Mesenchymal stem cell (in vitro differentiated cells and primary cell): ENCODE results near the gene ZSWIM8.

Experiments
- DNase-seq: peaks from one replicate; pipeline ENCODE4 v3.0.0-alpha.2; 2013
- H2AFZ ChIP-seq: one replicate; pipeline ENCODE4 v1.6.1; 2013; ENCODE audit warnings: low read depth, mild to moderate bottlenecking, control low read depth, inconsistent platforms, low read length, moderate library complexity
- H2AK5ac ChIP-seq: 2 replicates; pipeline ENCODE4 v1.6.1; 2013; ENCODE audit warnings: low read length, moderate library complexity, mild to moderate bottlenecking, inconsistent platforms; ENCODE audit not compliant: severe bottlenecking
- H2BK120ac ChIP-seq: one replicate; pipeline ENCODE4 v1.6.1; 2013; ENCODE audit warnings: low read depth, mild to moderate bottlenecking, inconsistent platforms, low read length, moderate library complexity
- H2BK12ac ChIP-seq, 2 experiments: one replicate each; pipeline ENCODE4 v1.6.1; 2013; ENCODE audit warnings: inconsistent platforms in 2 of 2, low read length in 2 of 2, mild to moderate bottlenecking in 2 of 2, moderate library complexity in 2 of 2, control low read depth in 1 of 2
- H2BK15ac ChIP-seq: one replicate; pipeline ENCODE4 v1.6.1; 2013; ENCODE audit warnings: mild to moderate bottlenecking, low read depth, inconsistent platforms; ENCODE audit not compliant: poor library complexity, severe bottlenecking
- H2BK5ac ChIP-seq: 2 replicates; pipeline ENCODE4 v1.6.1; 2013; ENCODE audit warnings: low read depth, mild to moderate bottlenecking, low read length, control low read depth, inconsistent platforms; ENCODE audit not compliant: poor library complexity, severe bottlenecking
- H3K14ac ChIP-seq, 2 experiments: one replicate each; pipeline ENCODE4 v1.6.1; 2013; ENCODE audit warnings: inconsistent platforms in 2 of 2, low read length in 2 of 2, control low read depth in 1 of 2, mild to moderate bottlenecking in 1 of 2, moderate library complexity in 1 of 2
- H3K18ac ChIP-seq, 2 experiments: one replicate each; pipeline ENCODE4 v1.6.1; 2013; ENCODE audit warnings: inconsistent platforms in 2 of 2, low read length in 2 of 2, control low read depth in 1 of 2, low read depth in 1 of 2, mild to moderate bottlenecking in 1 of 2
- H3K23ac ChIP-seq, 2 experiments: one replicate each; pipeline ENCODE4 v1.6.1; 2013; ENCODE audit warnings: inconsistent platforms in 2 of 2, low read length in 2 of 2, mild to moderate bottlenecking in 2 of 2, moderate library complexity in 2 of 2, control low read depth in 1 of 2
- H3K27ac ChIP-seq: 2 replicates; pipeline ENCODE4 v1.5.1; 2013; ENCODE audit warnings: mild to moderate bottlenecking, moderate library complexity, low read length, control low read depth, inconsistent platforms; ENCODE audit not compliant: poor library complexity, severe bottlenecking
- H3K27me3 ChIP-seq, 2 experiments: 2 replicates each; pipeline versions ENCODE4 v1.6.1 to v1.7.0; 2013; ENCODE audit warnings: low read length in 2 of 2, mild to moderate bottlenecking in 2 of 2, moderate library complexity in 2 of 2, control low read depth in 1 of 2, inconsistent platforms in 1 of 2; ENCODE audit not compliant: control insufficient read depth in 1 of 2, insufficient read depth in 1 of 2
- H3K36me3 ChIP-seq, 2 experiments: 2 replicates each; pipeline versions ENCODE4 v1.6.1 to v1.7.0; 2013; ENCODE audit warnings: low read length in 2 of 2, control low read depth in 1 of 2, inconsistent platforms in 1 of 2, low read depth in 1 of 2, mild to moderate bottlenecking in 1 of 2; ENCODE audit not compliant: insufficient read depth in 2 of 2, control insufficient read depth in 1 of 2
- H3K4ac ChIP-seq, 2 experiments: one replicate each; pipeline ENCODE4 v1.6.1; 2013; ENCODE audit warnings: inconsistent platforms in 2 of 2, low read length in 2 of 2, mild to moderate bottlenecking in 2 of 2, moderate library complexity in 2 of 2, control low read depth in 1 of 2, low read depth in 1 of 2
- H3K4me1 ChIP-seq: 2 replicates; pipeline ENCODE4 v1.6.1; 2013; ENCODE audit warnings: low read depth, low read length, control low read depth; ENCODE audit not compliant: control insufficient read depth, insufficient read depth
- H3K4me2 ChIP-seq: 2 replicates; pipeline ENCODE4 v1.6.1; 2013; ENCODE audit warnings: low read length, mild to moderate bottlenecking, inconsistent platforms; ENCODE audit not compliant: poor library complexity, severe bottlenecking
- H3K4me3 ChIP-seq, 2 experiments: 2 replicates each; pipeline versions ENCODE4 v1.5.1 to v1.7.0; 2013; ENCODE audit warnings: low read length in 2 of 2, mild to moderate bottlenecking in 2 of 2, control low read depth in 1 of 2, low read depth in 1 of 2; ENCODE audit not compliant: insufficient read depth in 1 of 2
- H3K79me1 ChIP-seq: replicated peaks from 2 replicates; pipeline ENCODE4 v1.6.1; 2013; ENCODE audit warnings: mild to moderate bottlenecking, control low read depth, low read length, inconsistent platforms; ENCODE audit not compliant: poor library complexity, severe bottlenecking
- H3K9ac ChIP-seq: 2 replicates; pipeline ENCODE4 v1.7.0; 2013; ENCODE audit warnings: mild to moderate bottlenecking, low read length, moderate library complexity
- H3K9me3 ChIP-seq: 2 replicates; pipeline ENCODE4 v1.7.0; 2013; ENCODE audit warnings: mild to moderate bottlenecking, low read length; ENCODE audit not compliant: control insufficient read depth
- H4K8ac ChIP-seq: one replicate; pipeline ENCODE4 v1.6.1; 2013; ENCODE audit warnings: inconsistent platforms, mild to moderate bottlenecking, low read length, moderate library complexity
- H4K91ac ChIP-seq: one replicate; pipeline ENCODE4 v1.6.1; 2013; ENCODE audit warnings: mild to moderate bottlenecking, low read length, inconsistent platforms
- WGBS: methylation state at CpG from one replicate; pipeline ENCODE4 v1.1.7; 2013; ENCODE audit warnings: mixed read lengths; 5-methylcytosine and 5-hydroxymethylcytosine counted together

The ZSWIM8 gene

DNA sequence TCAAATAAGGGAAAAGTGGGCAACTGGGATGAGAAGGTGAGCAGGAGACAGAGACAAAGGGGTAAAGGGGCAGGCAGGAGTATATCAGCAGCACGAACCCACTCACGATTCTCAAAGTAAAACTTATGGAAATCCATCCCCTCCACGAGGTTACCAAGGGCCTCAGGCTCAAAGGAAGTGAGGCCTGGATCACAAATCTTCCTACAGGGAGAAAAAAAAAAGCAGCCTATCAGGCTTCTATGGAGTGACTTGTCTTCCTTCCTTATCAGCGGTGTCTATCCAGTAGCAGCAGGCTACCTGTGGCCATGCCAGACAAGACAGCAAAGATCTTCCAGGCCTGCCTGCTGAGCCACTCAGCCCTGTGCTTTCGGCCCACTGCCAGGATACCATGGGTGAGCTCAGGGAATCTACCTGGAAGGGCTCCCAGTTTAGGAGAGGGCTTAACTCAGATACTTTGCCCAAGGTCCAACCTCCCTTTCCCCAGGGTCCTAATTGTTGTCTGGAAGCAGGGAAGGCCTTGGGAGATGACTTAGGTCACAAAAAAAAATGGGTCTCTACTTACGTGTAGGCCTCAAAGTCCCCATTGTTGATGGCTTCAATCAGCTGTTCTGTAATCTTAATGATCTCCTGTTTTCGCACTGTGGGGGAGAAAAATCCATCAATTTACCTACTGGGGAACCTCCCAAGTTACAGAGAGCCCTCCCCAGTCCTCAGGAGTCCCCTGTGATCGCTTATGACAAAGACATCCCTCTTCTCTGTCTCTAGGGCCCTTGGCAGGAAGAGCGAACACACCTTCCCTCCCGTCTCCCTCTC, 31.7 kb downstream of the ZSWIM8 start:
- Histone ChIP-seq H2BK15ac (no peak overlapping the region), H3K23ac (no peak overlapping the region), H3K36me3 (peaks cover 45 to 62% of the 10 kb centered on the region in 2 experiments)

GRCh38 chr10:73817826-73818225, 32.4 kb downstream of the ZSWIM8 start:
- Histone ChIP-seq H2BK12ac (no peak overlapping the region), H3K4me2 (no peak overlapping the region), H3K9ac (no peak overlapping the region), H4K8ac (no peak overlapping the region), H3K4me1 (peaks cover 6% of the 10 kb centered on the region), H4K91ac (no peak overlapping the region), H2BK15ac (peak overlapping the region; percentile 15), H3K14ac (no peak overlapping the region), H3K9me3 (no peaks in the 10 kb centered on the region), H3K79me1 (peaks cover 2% of the 10 kb centered on the region), H2BK5ac (no peak overlapping the region), H3K4ac (peak overlapping the region in 1 of 2 experiments; percentile 17), H3K4me3 (no peak overlapping the region), H3K36me3 (peaks cover 46 to 63% of the 10 kb centered on the region in 2 experiments), H3K27ac (no peak overlapping the region), H3K23ac (no peak overlapping the region), H2BK120ac (no peak overlapping the region), H3K27me3 (no peaks in the 10 kb centered on the region), H2AK5ac (no peak overlapping the region), H2AFZ (no peak overlapping the region), H3K18ac (no peak overlapping the region)
- no peak for DNase-seq
- WGBS: 97% methylated on average over 5 of the region's 5 CpGs

More for the DNA sequence above, 31.7 kb downstream of the ZSWIM8 start:
- Histone ChIP-seq H3K27me3 (no peaks in the 10 kb centered on the region), H4K91ac (peak overlapping the region; percentile 36), H3K4me2 (no peak overlapping the region), H3K79me1 (peaks cover 2% of the 10 kb centered on the region), H2AFZ (no peak overlapping the region), H4K8ac (peak overlapping the region; percentile 48), H2AK5ac (no peak overlapping the region), H3K14ac (no peak overlapping the region), H2BK120ac (no peak overlapping the region), H2BK5ac (no peak overlapping the region), H3K4me1 (peaks cover 6% of the 10 kb centered on the region), H3K18ac (no peak overlapping the region), H3K9me3 (no peaks in the 10 kb centered on the region), H3K4me3 (no peak overlapping the region), H3K4ac (peak overlapping the region; percentile 17 to 49), H3K27ac (no peak overlapping the region), H3K9ac (peak overlapping the region; percentile 58), H2BK12ac (peak overlapping the region in 1 of 2 experiments; percentile 82)
- no peak for DNase-seq
- 93% methylated on average over 10 of the region's 10 CpGs for WGBS

GRCh38 chr10:73818402-73818801, 33.0 kb downstream of the ZSWIM8 start:
- H3K36me3 ChIP-seq: peaks cover 43 to 61% of the 10 kb centered on the region in 2 experiments
- no peaks in the 10 kb centered on the region for H3K9me3 ChIP-seq
- H3K27ac ChIP-seq: no peak overlapping the region
- H4K91ac ChIP-seq: peak overlapping the region; percentile 6
- no peak overlapping the region for H3K14ac ChIP-seq
- no peak overlapping the region for H4K8ac ChIP-seq
- H3K9ac ChIP-seq: no peak overlapping the region
- H3K79me1 ChIP-seq: peaks cover 2% of the 10 kb centered on the region
- DNase-seq: no peak
- no peak overlapping the region for H2BK12ac ChIP-seq
- no peak overlapping the region for H3K4me3 ChIP-seq
- no peak overlapping the region for H3K4me2 ChIP-seq
- 97% methylated on average over 10 of the region's 10 CpGs for WGBS
- H2BK120ac ChIP-seq: no peak overlapping the region
- no peak overlapping the region for H3K4ac ChIP-seq
- H3K18ac ChIP-seq: no peak overlapping the region
- no peak overlapping the region for H2BK5ac ChIP-seq
- no peak overlapping the region for H3K23ac ChIP-seq
- H3K27me3 ChIP-seq: no peaks in the 10 kb centered on the region
- peaks cover 6% of the 10 kb centered on the region for H3K4me1 ChIP-seq
- H2AFZ ChIP-seq: no peak overlapping the region
- no peak overlapping the region for H2BK15ac ChIP-seq
- H2AK5ac ChIP-seq: no peak overlapping the region

DNA sequence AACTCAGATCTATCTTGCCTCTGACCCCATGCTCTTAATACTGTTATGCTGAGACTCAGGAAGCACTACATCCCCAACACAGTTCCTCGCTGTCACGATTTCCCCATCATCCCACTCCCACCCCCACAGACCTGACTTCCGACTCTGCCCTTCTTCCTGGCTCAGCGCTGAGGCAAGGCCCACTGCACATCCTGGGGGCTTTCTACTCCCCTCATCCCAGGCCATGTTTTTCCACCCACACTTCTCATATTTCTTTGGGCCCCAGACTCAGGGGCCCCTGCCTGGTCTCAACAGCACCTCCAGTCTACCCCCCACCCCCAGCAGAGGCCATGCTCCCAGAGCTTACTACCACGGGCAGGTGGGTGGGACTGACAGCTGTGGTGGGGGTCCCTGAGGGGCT, 33.7 kb downstream of the ZSWIM8 start:
- H3K9ac ChIP-seq: no peak overlapping the region
- DNase-seq: no peak
- no peaks in the 10 kb centered on the region for H3K9me3 ChIP-seq
- no peak overlapping the region for H2AFZ ChIP-seq
- H2BK12ac ChIP-seq: no peak overlapping the region
- H3K18ac ChIP-seq: no peak overlapping the region
- no peak overlapping the region for H2AK5ac ChIP-seq
- no peak overlapping the region for H3K4me3 ChIP-seq
- no peak overlapping the region for H3K27ac ChIP-seq
- H2BK5ac ChIP-seq: no peak overlapping the region
- H3K36me3 ChIP-seq: peaks cover 43 to 61% of the 10 kb centered on the region in 2 experiments
- no peak overlapping the region for H2BK120ac ChIP-seq
- H3K4ac ChIP-seq: no peak overlapping the region
- peaks cover 2% of the 10 kb centered on the region for H3K79me1 ChIP-seq
- H3K4me1 ChIP-seq: peaks cover 6% of the 10 kb centered on the region
- no peak overlapping the region for H3K14ac ChIP-seq
- H3K4me2 ChIP-seq: no peak overlapping the region
- WGBS: 94% methylated on average over 5 of the region's 5 CpGs
- no peak overlapping the region for H2BK15ac ChIP-seq
- no peaks in the 10 kb centered on the region for H3K27me3 ChIP-seq
- H4K91ac ChIP-seq: no peak overlapping the region
- H3K23ac ChIP-seq: no peak overlapping the region
- H4K8ac ChIP-seq: no peak overlapping the region
